ENCODE results near the gene FGGY.

- TF ChIP-seq, protein P1, sequence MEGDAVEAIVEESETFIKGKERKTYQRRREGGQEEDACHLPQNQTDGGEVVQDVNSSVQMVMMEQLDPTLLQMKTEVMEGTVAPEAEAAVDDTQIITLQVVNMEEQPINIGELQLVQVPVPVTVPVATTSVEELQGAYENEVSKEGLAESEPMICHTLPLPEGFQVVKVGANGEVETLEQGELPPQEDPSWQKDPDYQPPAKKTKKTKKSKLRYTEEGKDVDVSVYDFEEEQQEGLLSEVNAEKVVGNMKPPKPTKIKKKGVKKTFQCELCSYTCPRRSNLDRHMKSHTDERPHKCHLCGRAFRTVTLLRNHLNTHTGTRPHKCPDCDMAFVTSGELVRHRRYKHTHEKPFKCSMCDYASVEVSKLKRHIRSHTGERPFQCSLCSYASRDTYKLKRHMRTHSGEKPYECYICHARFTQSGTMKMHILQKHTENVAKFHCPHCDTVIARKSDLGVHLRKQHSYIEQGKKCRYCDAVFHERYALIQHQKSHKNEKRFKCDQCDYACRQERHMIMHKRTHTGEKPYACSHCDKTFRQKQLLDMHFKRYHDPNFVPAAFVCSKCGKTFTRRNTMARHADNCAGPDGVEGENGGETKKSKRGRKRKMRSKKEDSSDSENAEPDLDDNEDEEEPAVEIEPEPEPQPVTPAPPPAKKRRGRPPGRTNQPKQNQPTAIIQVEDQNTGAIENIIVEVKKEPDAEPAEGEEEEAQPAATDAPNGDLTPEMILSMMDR (conservative IDR thresholded peaks at IDR 0.05): no peak
- TF ChIP-seq EZH2 (IDR thresholded peaks at IDR 0.05; ENCODE audit: low read depth): no peak
Measured at GRCh38 chr1:59771361-59771760, 474.5 kb downstream of the FGGY start.
